GM21447 (cell line): ENCODE measurements around the gene GPC2.
A peak's percentile ranks its signal among the peaks of the same experiment; 100 is the strongest.
"Not testable (repeated sequence)": the region's sequence is repeated elsewhere in the genome, so short reads cannot be mapped to it uniquely, and the experiment has no call there.

Experiments used
- ATAC-seq: cut with Tn5 transposase; IDR thresholded peaks from one replicate; pipeline ENCODE4 v1.9.1; 2021; ENCODE audit not compliant: unreplicated experiment

The GPC2 gene, protein sequence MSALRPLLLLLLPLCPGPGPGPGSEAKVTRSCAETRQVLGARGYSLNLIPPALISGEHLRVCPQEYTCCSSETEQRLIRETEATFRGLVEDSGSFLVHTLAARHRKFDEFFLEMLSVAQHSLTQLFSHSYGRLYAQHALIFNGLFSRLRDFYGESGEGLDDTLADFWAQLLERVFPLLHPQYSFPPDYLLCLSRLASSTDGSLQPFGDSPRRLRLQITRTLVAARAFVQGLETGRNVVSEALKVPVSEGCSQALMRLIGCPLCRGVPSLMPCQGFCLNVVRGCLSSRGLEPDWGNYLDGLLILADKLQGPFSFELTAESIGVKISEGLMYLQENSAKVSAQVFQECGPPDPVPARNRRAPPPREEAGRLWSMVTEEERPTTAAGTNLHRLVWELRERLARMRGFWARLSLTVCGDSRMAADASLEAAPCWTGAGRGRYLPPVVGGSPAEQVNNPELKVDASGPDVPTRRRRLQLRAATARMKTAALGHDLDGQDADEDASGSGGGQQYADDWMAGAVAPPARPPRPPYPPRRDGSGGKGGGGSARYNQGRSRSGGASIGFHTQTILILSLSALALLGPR

GRCh38 chr7:100177045-100178001 is at the start of gene GPC2, which contains the start of gene STAG3:
Gene GPC2, minus strand, starts transcription at chr7:100177381. Its CDS starts 182 bp downstream, at chr7:100177199.
Gene STAG3, plus strand, starts transcription at chr7:100177918. Its CDS starts 2,639 bp downstream, at chr7:100180557.
- ATAC-seq: peak; percentile 92

- ATAC-seq: not testable (repeated sequence)
These were observed 47.7 kb upstream of the GPC2 start for GRCh38 chr7:100224891-100225290.

- not testable (repeated sequence) for ATAC-seq
These were observed 46.3 kb upstream of the GPC2 start for GRCh38 chr7:100223376-100223927.

DNA sequence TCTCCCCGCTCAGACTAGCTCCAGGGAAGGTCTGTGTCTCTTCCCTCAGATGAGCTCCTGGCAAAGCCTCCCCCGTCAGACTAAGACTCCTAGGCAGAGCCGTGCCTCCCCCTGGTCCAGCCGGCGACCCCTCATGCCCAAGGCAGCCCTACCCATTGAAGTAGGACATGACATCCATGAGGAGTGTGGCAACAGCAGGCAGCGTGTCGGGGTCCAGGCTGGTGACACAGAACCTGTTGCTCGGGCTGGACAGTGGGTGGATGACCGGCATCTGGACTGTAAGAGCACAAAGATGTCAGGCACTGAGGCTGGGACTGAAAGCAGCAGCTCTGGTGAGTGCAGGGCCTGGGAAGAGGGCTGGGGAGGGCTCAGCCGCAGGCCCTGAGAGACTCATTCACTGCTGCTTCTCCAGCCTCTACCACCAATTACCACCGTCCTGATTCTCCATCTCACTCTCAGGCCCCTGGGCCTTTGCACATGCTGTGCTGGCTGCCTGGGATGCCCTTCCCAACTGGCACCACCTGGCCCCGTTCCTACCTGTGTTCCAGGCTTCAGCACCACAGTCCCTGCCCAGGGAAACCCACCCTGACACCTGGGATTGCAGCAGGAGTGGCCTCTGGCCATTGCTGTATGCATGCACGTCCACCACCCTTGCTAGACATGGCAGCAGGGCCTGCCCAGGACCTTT is 45.4 kb upstream of the GPC2 start:
- no peak for ATAC-seq

GRCh38 chr7:100221767-100222444 is 44.7 kb upstream of the GPC2 start:
- no peak for ATAC-seq

GRCh38 chr7:100221231-100221718 is 44.1 kb upstream of the GPC2 start:
- ATAC-seq: peak; percentile 54

DNA sequence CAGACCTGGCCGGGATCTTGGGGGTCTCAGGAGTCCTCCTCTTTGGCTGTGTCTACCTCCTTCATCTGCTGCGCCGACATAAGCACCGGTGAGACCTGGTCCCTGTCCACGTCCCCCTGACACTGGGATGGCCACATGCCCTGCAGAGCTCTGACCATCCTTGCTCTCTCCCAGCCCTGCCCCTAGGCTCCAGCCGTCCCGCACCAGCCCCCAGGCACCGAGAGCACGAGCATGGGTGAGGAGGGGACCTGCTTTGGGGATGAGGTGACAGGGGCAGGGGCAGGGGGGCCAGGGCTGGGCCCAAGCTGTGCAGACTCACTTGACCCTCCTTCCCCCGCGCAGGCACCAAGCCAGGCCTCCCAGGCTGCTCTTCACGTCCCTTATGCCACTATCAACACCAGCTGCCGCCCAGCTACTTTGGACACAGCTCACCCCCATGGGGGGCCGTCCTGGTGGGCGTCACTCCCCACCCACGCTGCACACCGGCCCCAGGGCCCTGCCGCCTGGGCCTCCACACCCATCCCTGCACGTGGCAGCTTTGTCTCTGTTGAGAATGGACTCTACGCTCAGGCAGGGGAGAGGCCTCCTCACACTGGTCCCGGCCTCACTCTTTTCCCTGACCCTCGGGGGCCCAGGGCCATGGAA is 43.5 kb upstream of the GPC2 start:
- peak; percentile 2 for ATAC-seq

GRCh38 chr7:100219801-100220585 is 42.8 kb upstream of the GPC2 start, which contains the start of gene PVRIG:
Gene PVRIG, plus strand, starts transcription at chr7:100219949. Its CDS starts 22 bp downstream, at chr7:100219971.
- not testable (repeated sequence) for ATAC-seq

- ATAC-seq: no peak
These were observed 42.1 kb upstream of the GPC2 start for GRCh38 chr7:100219271-100219737.

- ATAC-seq: peak; percentile 8
These were observed 40.8 kb upstream of the GPC2 start for GRCh38 chr7:100217934-100218333.

- no peak for ATAC-seq
These were observed 38.7 kb upstream of the GPC2 start for GRCh38 chr7:100215895-100216294.

DNA sequence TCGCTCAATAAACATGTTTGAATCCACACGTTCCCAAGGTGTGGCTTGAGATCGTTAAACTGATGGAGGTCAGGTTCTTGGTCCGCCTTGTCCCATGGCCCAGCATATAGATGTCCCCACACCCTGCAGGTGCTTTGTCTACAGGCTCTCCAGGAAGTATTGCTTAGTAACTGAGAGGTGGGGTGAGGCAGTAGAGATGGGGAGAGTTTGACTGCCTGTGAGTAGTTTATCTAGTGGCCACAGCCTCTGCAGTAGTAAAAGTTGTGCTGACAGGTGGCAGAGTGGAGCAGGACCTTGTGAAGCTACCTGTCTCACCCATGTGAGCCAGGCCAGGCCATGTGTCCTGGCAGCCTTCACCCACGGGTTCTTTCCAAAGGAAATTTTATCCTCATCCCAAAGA is 37.2 kb upstream of the GPC2 start:
- not testable (repeated sequence) for ATAC-seq

DNA sequence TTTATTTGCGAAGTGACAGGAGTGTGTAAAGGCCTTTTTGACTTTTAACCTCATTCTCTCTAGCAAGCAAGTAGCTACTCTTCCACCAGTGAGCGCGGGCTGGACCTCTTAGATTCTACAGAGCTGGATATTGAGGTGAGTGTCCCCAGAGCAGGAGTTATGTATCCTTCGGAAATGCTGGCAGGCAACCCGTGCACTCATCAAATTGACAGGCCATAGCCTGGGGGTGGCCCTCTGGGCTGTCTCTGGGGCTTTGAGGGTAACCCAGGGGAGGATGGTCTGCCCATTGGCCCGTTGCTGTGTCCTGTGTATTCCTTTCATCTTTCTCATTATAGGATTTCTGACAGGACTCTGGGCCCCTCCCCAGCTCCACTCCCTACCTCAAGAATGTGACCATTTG is 36.5 kb upstream of the GPC2 start:
- no peak for ATAC-seq

DNA sequence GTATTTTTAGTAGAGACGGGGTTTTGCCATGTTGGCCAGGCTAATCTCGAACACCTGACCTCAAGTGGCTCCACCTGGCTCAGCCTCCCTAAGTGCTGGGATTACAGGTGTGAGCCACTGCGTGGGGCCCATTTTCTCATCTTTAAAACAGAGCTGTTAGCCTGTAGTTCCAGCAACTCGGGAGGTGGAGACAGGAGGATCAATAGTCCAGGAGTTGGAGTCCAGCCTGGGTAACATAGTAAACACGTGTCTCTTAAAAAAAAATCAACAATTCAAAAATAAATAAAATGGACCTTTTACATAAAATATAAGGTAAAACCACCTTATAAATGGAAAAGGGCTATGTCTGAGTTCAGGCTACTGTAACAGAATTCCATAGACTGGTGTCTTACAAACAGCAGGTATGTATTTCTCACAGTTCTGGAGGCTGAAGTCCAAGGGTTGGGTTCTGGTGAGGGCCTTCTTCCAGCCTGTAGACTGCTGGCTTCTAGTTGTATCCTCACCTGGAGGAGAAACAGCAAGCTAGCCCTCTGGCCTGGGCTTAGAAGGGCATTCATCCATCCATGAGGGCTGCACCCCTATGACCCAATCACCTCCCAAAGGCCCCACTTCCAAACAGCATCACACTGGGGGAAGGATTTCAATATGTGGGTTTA is 35.6 kb upstream of the GPC2 start:
- no peak for ATAC-seq

- peak; percentile 54 for ATAC-seq
These were observed 34.2 kb upstream of the GPC2 start for GRCh38 chr7:100211342-100211780.

DNA sequence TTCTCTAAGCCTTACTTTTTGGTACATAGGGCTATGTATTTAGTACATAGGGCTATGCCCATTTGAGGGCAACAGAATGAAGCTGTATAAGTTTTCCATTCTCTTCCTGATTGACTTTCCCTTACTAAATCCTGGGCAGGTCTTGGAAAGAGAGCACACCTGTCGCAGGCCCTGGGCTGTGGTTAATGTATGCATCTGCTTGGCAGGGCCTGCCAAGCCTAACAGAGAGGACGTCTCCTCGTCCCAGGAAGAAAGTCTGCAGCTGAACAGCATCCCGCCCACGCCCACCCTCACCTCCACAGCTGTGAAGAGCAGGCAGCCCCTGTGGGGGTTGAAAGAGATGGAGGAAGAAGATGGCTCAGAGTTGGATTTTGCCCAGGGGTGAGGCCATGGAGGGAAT is 33.6 kb upstream of the GPC2 start:
- ATAC-seq: no peak

DNA sequence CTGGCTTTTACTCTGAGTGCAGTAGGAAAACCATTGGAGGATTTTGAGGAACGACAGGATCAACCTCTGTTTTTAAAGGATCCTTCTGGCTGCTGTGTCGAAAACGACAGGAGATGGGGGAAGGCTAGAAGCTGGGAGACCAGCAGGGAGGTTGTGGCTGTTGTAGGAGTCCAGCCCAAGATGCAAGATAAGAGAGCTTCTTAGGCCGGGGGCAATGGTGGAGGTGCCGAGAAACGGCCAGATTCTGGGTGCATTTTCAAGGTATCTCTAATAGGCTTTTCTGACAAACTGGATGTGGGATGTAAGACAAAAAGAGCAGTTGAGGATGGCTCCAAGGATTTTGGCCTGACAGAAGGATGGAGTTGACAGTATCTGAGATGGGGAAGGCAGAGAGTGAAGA is 32.3 kb upstream of the GPC2 start:
- ATAC-seq: no peak
